Glutamatergic neuron (in vitro differentiated cells): Measurements from ENCODE around the gene RNASE11. TPM values are rescaled to one million over a fixed set of nuclear protein-coding genes. Genes with fewer than 3 reads are reported as not detected.
"Not testable (repeated sequence)": the region's sequence is repeated elsewhere in the genome, so short reads cannot be mapped to it uniquely, and the experiment has no call there.

ENCODE experiments used
- DNase-seq: peaks from one replicate; pipeline ENCODE4 v3.0.0; 2022
- H3K27ac Mint-ChIP-seq: one replicate; pipeline ENCODE4 v1.8.0; 2020; ENCODE audit warnings: mild to moderate bottlenecking, mixed read lengths, inconsistent platforms; ENCODE audit not compliant: unreplicated experiment
- H3K27me3 Mint-ChIP-seq: one replicate; pipeline ENCODE4 v1.8.0; 2020; ENCODE audit warnings: mild to moderate bottlenecking, moderate library complexity, mixed read lengths, inconsistent platforms; ENCODE audit not compliant: unreplicated experiment
- H3K36me3 Mint-ChIP-seq: one replicate; pipeline ENCODE4 v1.8.0; 2020; ENCODE audit warnings: mild to moderate bottlenecking, mixed read lengths, inconsistent platforms; ENCODE audit not compliant: unreplicated experiment
- H3K4me1 Mint-ChIP-seq: one replicate; pipeline ENCODE4 v1.8.0; 2020; ENCODE audit warnings: mild to moderate bottlenecking, low read depth, mixed read lengths, inconsistent platforms; ENCODE audit not compliant: unreplicated experiment
- H3K4me3 Mint-ChIP-seq: one replicate; pipeline ENCODE4 v1.8.0; 2020; ENCODE audit warnings: mild to moderate bottlenecking, mixed read lengths, inconsistent platforms; ENCODE audit not compliant: unreplicated experiment
- H3K9me3 Mint-ChIP-seq: one replicate; pipeline ENCODE4 v1.8.0; 2020; ENCODE audit warnings: mild to moderate bottlenecking, moderate library complexity, mixed read lengths, inconsistent platforms; ENCODE audit not compliant: unreplicated experiment
- total RNA-seq: library from RNA; stranded (reverse); fragmentation: NEBNext Ultra II Directional; extraction: Animal tissue kit (Norgen Biotek cat#: 25700); gene quantifications from one replicate; pipeline ENCODE4 v1.2.1, GENCODE V29; 2021; ENCODE audit not compliant: unreplicated experiment
- TF ChIP-seq, protein P1 (sequence below): fragments of 200-600 bp; sonication (generic); IDR thresholded peaks from one replicate; pipeline ENCODE4 v1.5.0; 2021; ENCODE audit not compliant: partially characterized antibody, unreplicated experiment

RNASE11 gene
- total RNA-seq, 1 donor from 2014 or later: not detected

DNA sequence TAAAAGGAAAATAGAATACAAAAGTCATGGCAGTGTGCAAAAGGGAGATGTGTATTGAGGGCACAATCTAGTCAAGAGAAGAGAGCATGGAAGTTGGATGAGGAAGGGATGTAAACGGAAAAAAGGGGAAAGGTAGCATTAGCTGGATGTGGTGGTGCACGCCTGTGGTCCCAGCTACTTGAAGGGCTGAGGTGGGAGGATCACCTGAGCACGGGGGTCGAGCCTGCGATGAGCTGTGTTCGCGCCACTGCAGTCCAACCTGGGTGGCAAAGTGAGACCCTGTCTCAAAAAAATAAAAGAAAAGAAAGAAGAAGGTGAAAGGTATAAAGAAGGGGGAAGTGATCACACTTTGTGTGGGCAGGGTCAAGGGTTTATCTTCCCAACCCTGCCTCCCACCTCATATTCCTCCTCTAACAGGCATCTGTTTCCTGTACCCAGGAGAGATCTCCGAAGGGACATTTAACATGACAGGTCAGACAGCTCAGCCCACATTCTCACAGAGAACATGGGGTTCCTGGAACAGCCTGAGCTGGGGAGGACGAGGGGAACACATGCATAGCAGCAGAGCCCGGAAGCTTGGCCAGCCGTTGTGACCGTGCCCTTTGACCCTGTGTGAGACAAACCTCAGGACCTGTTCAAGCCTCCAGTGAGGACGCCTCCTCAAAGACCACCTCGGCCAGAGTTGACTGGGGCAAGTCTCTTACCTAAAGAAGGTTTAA, 8.9 kb downstream of the RNASE11 start:
- no peaks in the 10 kb centered on the region for H3K36me3 Mint-ChIP-seq
- H3K27ac Mint-ChIP-seq: no peak overlapping the region
- H3K4me1 Mint-ChIP-seq: no peaks in the 10 kb centered on the region
- no peaks in the 10 kb centered on the region for H3K9me3 Mint-ChIP-seq
- no peak for DNase-seq
- TF ChIP-seq, protein P1, sequence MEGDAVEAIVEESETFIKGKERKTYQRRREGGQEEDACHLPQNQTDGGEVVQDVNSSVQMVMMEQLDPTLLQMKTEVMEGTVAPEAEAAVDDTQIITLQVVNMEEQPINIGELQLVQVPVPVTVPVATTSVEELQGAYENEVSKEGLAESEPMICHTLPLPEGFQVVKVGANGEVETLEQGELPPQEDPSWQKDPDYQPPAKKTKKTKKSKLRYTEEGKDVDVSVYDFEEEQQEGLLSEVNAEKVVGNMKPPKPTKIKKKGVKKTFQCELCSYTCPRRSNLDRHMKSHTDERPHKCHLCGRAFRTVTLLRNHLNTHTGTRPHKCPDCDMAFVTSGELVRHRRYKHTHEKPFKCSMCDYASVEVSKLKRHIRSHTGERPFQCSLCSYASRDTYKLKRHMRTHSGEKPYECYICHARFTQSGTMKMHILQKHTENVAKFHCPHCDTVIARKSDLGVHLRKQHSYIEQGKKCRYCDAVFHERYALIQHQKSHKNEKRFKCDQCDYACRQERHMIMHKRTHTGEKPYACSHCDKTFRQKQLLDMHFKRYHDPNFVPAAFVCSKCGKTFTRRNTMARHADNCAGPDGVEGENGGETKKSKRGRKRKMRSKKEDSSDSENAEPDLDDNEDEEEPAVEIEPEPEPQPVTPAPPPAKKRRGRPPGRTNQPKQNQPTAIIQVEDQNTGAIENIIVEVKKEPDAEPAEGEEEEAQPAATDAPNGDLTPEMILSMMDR: no peak
- H3K27me3 Mint-ChIP-seq: peaks cover 2% of the 10 kb centered on the region
- no peak overlapping the region for H3K4me3 Mint-ChIP-seq

DNA sequence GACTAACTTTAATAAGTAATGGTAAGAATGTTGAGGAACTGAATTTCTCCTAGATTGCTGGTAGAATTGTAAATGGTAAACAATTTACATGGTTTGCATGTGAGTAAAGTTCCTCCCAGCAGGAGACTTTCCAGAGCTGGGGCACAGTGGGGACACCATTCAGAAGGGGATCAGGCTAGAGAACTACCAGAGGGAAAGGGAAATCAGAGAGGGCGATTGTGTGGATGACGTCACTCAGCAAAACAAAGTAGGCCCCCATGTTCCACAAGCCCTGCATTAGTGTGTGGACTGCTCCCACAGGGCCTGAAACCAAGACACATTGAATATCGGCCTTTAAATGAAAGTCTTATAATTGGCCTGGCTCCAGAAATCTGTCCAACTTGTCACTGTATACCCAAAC, 9.5 kb downstream of the RNASE11 start:
- H3K4me3 Mint-ChIP-seq: no peak overlapping the region
- DNase-seq: no peak
- H3K9me3 Mint-ChIP-seq: no peaks in the 10 kb centered on the region
- TF ChIP-seq, protein P1: no peak
- H3K36me3 Mint-ChIP-seq: no peaks in the 10 kb centered on the region
- no peaks in the 10 kb centered on the region for H3K4me1 Mint-ChIP-seq
- H3K27me3 Mint-ChIP-seq: peaks cover 2% of the 10 kb centered on the region
- no peak overlapping the region for H3K27ac Mint-ChIP-seq

DNA sequence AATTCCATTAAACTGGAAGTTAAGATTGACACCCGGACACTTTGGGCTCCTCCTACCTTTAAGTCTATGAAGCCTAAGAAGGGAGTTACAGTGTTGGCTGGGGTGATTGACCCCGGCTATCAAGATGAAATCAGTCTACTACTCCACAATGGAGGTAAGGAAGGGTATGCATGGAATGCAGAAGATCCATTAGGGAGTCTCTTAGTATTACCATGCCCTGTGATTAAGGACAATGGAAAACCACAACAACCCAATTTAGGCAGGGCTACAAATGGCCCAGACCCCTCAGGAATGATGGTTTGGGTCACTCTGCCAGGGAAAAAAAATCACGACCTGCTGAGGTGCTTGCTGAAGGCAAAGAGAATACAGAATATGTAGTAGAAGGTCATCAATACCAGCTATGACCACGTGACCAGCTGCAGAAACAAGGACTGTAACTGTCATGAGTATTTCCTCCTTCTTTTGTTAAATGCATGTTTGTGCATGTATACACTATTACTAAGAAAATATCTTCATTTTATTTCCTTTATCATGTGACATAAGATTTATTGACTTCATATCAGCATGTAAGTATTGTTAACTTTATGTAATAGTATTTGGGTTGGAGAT, 15.3 kb downstream of the RNASE11 start:
- H3K27me3 Mint-ChIP-seq, H3K4me1 Mint-ChIP-seq, H3K9me3 Mint-ChIP-seq, DNase-seq, H3K36me3 Mint-ChIP-seq, H3K4me3 Mint-ChIP-seq, H3K27ac Mint-ChIP-seq: not testable (repeated sequence)

DNA sequence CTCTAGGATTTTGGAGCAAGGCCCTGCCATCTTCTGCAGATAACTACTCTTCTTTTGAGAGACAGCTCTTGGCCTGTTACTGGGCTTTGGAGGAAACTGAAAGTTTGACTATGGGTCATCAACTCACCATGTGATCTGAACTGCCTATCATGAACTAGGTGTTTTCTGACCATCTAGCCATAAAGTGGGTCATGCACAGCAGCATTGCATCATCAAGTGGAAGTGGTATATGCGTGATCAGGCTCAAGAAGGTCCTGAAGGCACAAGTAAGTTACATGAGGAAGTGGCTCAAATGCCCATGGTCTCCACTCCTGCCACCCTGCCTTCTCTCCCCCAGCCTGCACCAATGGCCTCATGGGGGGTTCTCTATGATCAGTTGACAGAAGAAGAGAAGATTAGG, 17.1 kb downstream of the RNASE11 start:
- not testable (repeated sequence) for H3K27ac Mint-ChIP-seq, DNase-seq, H3K27me3 Mint-ChIP-seq, H3K4me3 Mint-ChIP-seq, H3K9me3 Mint-ChIP-seq, H3K36me3 Mint-ChIP-seq, H3K4me1 Mint-ChIP-seq

DNA sequence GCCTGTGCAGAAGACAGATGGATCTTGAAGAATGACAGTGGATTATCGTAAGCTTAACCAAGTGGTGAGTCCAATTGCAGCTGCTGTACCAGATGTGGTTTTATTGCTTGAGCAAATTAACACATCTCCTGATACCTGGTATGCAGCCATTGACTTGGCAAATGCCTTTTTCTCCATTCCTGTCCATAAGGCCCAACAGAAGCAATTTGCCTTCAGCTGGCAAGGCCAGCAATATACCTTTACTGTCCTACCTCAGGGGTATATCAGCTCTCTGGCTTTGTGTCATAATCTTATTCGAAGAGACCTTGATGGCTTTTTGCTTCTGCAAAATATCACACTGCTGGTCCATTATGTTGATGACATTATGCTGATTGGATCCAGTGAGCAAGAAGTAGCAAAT, 17.9 kb downstream of the RNASE11 start:
- H3K36me3 Mint-ChIP-seq, H3K27me3 Mint-ChIP-seq, H3K27ac Mint-ChIP-seq, H3K4me3 Mint-ChIP-seq, DNase-seq, H3K4me1 Mint-ChIP-seq, H3K9me3 Mint-ChIP-seq: not testable (repeated sequence)

DNA sequence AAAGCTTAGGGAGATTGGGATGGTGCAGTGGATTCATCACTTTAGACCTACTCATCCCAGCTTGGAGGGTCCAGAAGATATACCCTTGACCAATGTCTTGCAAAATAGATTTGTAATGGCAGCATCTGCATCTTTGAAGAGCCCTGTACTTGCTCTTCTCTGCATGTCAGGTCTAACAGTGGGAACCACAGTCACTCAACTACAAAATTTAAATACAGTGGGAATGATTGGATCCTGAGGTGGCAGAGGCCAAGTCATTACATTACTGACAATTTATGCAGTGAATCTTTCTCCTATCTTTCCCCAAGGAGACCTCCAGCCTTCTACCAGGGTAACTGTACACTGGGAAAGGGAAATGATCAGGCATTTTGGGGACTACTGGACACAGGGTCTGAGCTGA, 18.7 kb downstream of the RNASE11 start:
- Mint-ChIP-seq H3K36me3 (peaks cover 4% of the 10 kb centered on the region), H3K27ac (no peak overlapping the region), H3K27me3 (peaks cover 2% of the 10 kb centered on the region), H3K9me3 (peaks cover 1% of the 10 kb centered on the region), H3K4me3 (no peak overlapping the region), H3K4me1 (no peaks in the 10 kb centered on the region)
- TF ChIP-seq, protein P1: no peak
- no peak for DNase-seq
